HG03064 (cell line): ENCODE data around the gene HPSE2.
"Not testable (repeated sequence)": the region's sequence is repeated elsewhere in the genome, so short reads cannot be mapped to it uniquely, and the experiment has no call there.

ENCODE experiments used
- ATAC-seq: cut with Tn5 transposase; IDR thresholded peaks from one replicate; pipeline ENCODE4 v1.9.1; 2021; ENCODE audit warnings: low read depth; ENCODE audit not compliant: unreplicated experiment

The HPSE2 gene

DNA sequence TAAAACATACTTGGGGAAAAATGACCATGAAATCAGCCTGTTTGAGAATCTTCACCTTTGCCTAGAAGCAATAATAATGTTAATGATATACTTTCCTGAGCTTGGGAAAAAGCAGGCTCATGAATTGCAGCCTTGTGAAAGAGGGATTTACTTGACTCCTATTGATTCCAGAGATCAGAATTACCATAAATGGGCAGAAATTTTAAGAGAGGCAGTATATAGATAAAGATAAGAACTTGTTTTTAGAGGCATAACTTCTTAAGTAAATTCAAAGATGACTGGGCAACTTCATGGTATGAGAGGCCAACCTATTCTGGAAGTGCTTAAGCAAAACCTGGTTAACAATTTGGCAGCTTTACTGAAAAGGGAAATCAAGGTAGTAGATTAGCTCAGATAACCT lies 225.4 kb downstream of the HPSE2 start:
- ATAC-seq, result no peak

DNA sequence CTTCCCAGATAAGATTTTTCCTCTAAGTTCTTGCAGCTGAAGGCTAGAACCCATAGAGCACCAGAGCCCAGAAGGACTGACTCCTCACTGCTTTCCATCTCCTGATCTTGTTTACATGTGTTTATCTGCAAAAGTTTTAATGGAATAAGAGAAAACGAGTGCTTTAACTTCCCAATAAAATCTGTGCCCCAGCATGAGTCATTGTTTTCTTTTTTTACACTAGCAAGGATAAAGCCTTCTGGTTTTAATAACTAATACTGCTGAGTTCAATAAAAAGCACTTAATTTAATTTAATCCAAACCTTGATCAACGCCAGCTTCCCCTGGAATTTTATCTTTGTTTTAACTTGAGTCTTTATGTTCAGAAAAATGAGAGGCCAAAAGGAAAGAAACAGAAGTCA lies 227.6 kb downstream of the HPSE2 start:
- no peak for ATAC-seq

DNA sequence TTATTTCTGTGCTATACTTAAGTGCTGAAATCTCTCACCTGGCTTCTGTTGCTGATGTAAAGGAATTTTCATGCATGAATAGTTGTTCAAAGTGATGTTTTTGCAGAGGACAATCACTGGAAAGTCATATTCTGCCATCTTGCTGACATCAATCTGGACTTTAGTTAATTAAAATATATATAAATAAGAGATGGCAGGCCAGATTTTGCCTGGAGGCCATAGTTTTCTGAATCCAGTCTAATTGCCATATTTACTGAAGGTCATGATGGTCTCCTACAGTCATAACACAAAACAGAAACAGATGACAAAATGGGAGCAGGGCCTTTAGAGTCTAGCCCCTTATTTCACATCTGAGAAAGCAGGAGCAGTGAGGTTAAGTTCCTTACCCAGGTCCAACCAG lies 228.2 kb downstream of the HPSE2 start:
- no peak for ATAC-seq

DNA sequence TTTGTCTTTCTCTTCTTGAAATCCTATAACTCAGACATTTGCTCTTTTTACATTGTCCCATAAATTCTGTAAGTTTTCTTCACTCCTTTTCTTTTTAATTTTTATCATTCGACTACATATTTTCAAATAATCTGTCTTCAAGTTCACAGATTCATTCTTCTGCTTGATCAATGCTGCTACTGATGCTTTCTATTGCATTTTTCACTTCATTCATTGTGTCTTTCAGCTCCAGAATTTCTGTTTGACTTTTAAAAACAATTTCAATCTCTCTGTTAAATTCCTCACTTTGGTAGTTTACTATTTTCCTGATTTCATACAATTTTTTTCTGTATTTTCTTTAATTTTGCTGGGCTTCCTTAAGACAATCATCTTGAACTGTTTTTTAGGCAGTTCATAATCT lies 230.4 kb downstream of the HPSE2 start:
- ATAC-seq, result no peak

DNA sequence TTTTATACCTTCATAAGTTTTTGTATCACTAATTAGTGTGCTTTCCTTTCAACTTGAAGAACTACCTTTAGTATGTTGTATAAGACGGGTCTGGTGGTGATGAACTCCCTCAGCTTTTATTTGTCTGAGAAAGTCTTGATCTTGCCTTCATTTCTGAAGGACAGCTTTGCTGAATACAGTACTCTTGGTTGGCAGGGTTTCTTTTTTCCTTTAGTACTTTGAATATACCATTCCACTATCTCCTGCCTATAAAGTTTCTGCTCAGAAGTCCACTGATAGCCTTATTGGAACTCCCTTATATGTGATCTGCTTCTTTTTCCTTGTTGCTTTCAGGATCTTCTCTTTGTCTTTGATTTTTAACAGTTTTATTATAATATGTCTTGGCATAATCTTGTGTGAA lies 230.9 kb downstream of the HPSE2 start:
- ATAC-seq, result no peak

DNA sequence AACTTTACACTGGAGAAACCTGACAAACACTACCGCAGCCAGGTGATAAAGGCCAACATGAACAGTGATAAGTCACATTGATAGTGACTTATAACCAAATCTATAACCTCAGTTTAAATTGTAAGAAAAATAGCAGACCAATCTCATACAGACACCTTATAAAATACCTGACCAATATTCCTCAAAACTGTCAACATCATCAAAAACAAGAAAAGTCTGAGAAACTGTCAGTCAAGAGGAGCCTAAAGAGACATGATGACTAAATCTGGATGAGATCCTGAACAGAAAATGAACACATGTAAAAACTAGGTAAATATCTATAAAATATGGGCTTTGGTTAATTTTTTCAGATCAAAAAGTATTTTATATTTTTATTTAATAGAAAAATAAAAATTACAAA lies 233.3 kb downstream of the HPSE2 start:
- no peak for ATAC-seq

DNA sequence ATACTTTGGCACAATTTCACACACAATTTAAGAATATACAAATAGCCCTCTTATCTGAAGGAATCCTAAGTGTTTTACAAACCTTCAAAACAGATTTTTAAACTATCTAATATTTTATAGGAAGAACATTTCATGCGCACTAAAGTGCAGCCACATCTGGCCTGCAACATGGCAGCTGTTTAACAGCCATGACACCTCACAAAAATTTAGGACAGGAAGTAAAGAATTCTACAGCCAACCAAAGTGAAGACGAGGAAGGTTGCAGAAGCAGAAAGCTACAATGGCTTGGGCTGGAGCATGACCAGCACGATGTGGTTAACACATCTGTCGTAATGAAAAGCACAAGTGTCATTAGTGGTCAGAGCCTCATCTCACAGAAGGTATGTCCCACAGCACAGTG lies 238.1 kb downstream of the HPSE2 start:
- no peak for ATAC-seq

DNA sequence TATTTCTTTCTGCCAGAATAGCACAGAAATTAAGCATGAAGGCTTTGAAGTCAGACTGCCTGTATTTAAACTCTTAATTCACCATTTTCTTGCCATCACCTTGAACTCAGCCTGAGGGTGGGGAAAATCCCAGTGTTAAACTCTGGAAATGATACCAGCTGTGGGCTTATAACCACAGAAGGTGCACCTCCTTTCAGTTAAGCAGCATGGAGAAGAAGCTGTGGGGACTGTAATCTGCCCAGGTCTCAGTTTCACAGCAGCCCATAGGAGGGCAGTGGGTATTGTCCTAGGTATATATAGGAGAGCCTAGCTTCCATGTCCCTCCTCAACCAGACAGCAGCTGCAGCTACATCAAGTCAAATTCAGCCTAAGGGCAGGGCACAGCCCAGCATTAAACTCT lies 241.6 kb downstream of the HPSE2 start:
- ATAC-seq, result no peak

DNA sequence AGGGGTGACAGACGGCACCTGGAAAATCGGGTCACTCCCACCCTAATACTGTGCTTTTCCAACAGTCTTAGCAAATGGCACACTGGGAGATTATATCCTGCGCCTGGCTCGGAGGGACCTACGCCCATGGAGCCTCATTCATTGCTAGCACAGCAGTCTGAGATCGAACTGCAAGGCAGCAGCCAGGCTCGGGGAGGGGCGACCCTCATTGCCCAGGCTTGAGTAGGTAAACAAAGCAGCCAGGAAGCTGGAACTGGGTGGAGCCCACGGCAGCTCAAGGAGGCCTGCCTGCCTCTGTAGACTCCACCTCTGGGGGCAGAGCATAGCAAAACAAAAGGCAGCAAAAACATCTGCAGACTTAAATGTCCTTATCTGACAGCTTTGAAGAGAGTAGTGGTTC lies 251.9 kb downstream of the HPSE2 start:
- not testable (repeated sequence) for ATAC-seq

DNA sequence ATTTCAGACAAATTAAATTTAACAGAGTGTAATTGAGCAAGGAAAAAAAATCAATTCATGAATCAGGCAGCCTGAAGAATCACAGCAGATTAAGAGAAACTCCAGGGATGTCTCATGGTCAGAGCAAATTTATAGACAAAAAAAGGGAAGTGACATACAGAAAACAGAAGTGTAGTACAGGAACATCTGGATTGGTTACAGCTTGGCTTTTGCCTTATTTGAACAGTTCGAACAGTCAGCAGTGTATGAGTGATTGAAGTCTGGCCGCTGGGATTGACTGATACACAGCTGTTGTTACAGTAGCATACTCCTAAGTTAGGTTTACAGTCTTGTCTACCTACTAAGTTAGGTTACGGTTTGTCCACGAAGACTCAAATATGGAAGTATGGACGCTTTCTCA lies 255.3 kb downstream of the HPSE2 start:
- no peak for ATAC-seq

DNA sequence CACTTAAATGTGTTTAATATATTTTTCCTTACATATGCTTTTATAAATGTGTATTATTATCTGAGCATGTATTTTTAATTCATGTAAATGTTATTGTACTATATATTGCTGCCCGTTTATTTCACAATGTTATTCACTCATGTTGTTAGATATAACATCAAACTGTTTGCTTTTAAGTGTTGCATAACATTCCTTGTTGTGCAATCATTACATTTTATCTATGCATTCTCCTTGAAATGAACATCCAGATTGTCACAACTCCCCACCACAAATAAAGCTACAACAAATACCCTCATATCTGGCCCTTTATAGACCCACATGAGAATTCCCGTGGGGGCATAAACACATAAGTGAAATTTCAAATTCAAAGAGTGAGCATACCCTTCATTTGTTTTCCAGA lies 264.2 kb downstream of the HPSE2 start:
- no peak for ATAC-seq

DNA sequence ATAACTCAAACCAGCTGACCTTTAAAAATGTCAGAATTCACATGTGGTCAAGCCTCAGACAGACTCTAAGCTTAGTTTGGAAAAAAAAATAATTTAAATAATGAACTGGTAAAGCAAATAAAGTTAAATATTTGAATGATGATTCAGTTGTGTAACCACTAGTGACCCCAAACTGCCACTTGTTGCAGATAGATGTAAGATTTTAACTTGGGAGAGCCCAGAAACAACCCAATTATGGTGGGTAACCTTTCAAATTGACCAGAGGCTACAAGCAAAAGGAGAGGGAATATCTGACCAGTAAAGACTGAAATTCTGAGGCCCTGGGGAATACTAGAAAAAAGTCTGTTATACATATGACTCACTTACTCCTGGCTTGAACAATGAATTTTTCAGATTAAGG lies 268.1 kb downstream of the HPSE2 start:
- no peak for ATAC-seq

DNA sequence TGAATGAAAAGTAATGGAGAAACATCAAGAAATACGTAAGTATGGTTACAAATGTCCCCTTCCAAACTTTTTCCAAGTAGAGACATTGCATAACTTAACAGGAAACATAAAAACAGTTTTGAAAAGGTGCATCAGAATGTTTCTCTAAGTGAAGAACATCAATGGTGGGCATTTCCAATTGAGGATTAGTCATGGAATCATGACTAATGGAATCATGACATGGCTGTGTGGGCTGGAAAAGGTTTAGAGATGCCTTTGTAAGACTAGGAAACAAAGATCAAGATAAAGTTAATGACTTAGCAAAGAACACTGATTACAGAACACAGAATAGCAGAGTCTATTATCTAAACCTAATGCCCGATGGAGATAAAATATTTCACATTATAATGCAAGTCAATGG lies 272.0 kb downstream of the HPSE2 start:
- no peak for ATAC-seq

DNA sequence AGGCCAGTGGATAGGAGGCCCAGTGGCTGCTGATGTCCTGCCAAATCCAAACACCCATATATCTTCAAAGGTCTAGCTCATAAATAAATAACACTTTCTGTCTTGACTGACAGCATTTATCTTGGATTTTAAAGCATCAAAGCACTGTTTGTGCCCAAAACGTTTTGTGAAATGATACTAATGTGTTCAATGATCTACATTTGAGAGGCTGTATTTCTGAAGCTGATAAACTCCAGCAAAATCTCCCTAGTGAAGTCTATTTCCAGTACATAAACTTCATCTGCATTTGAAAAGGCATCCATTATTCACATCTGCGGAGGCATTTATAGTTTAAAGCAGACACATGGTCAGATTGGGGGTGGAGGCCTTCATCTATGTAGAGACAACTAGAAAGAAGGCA lies 276.3 kb downstream of the HPSE2 start:
- ATAC-seq, result no peak

DNA sequence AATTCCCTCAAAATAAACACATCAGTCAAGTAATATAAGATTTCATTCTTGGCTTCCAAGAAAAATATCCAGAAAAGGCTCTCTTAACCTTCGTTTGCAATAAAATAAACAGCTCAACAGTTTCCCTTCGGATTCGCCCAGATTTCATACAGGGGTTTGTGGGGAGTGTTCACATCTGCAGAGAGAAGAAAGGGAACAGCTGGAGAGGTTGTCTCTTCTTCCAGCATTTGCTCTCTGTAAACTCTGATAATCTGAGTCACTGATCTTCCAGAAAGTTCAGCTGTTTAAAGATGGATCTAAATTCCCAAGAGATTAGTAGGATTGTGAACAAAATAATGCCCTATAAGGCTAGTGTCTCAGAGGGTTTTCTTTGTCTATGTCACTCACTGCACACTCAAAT lies 277.9 kb downstream of the HPSE2 start:
- ATAC-seq, result no peak

DNA sequence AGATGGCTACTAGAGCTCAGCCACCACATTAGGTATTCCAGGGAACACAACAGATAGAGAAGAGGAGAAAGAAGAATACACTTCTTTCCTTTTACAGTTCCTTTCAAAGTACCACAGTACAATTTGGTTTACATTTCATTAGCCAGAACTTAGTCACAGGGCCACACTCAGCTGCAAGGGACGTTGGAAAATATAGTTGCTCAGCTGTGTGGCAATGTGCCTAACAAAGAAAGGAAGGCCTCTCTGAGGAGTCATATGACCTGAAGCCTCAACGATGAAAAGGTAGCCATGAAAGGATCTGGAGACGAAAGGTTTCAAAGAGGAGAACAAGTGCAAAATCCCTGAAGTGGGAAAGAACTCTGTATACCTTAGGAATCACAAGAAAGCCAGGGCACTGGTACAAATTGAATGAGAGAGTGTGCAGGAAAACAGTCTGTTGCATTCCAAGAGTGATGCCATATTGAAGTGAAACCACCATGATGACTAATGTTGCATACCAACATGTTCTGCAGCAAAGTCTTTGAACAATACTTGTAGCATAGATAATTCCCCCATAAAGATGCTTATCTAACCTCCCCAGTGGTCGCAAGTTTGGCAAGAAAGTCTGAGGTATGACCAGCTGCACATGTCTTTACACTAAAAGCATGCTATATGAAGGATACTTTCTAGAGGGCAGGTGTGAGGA lies 278.9 kb downstream of the HPSE2 start:
- no peak for ATAC-seq

DNA sequence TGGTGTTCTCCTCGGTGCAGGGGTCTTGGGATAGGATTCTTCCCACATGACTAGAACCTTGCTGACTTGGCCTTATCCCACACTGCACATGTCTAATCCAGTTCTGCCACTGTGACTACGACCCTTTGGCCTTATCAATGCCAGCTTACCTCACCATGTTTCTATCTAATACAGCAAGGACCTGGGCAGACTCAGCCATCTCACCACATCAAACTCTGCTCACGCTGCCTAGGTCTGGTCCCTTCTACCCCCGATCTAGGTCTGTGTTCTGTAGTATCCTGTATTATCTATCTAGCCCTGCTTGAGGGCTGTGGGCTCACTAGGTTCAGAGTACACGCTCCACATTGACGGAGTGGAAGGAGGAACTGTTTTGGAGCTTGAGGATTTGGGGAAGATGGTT lies 282.4 kb downstream of the HPSE2 start:
- no peak for ATAC-seq

DNA sequence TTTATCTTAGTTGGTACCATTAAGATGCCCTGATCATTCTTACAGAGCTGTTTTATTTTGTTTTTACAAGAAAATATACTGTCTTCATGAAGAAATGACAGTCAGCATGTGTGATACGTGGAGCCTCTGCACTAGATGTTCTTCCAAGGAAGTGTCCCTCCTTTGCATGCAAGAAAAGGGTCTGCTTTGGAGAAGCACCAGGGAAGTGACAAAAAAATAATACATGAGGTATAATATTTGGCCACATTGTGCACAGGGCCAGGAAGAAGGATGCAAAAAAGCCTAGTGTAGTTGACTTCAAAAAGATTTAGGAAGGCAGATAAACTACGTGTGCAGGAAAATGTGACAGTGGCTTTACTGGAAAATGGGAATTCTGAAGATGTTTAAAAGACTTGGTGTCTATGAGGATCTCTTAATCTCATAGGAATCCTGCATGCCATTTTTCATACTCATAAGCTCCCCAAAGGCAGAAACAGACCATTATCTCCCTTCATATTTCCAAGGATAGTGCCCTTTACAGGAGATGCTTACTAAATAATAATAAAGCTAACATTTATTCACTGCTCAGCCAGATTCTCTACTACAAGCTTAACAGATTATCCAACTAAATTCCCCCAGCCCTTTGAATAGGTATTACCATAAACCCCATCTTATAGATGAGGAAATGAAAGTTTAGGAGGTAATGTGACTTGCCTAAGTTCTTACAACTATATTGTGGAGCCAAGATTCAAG lies 284.2 kb downstream of the HPSE2 start:
- no peak for ATAC-seq

DNA sequence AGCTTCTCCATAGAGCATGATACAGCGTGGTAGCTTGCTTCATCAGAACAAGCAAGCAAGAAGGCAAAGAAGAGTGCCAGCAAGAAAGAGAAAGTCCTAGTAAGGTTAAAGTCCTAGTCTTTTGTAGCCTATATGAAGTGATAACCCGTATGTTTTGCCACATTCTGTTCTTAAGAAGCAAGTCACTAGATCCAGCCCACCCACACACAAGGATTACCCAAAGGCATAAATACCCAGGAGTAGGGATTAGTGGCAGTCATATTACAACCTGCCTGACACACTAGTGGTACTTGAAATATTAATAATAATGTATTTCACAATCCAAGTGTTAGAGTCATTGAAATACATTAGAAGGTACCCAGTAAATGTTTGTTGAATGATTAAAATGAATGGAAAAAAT lies 285.5 kb downstream of the HPSE2 start:
- no peak for ATAC-seq

DNA sequence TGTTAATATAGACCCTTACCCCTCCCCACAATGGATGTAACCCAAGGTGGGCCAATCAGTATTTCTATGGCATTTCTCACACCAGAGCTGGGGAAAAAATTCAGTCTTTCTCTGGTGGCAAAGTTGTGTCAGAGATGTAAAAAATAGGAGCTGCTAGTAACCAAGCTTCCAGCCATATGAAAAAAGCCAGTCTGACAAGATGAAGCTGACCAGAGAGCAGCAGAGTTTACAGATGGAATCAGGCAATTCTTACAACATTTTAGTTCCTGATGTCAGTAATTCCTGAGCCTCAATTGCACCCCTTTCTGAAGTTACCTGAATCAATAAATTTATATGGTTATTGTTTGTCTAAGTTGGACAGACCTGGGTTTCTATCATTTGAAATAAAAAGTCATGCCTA lies 286.3 kb downstream of the HPSE2 start:
- no peak for ATAC-seq

DNA sequence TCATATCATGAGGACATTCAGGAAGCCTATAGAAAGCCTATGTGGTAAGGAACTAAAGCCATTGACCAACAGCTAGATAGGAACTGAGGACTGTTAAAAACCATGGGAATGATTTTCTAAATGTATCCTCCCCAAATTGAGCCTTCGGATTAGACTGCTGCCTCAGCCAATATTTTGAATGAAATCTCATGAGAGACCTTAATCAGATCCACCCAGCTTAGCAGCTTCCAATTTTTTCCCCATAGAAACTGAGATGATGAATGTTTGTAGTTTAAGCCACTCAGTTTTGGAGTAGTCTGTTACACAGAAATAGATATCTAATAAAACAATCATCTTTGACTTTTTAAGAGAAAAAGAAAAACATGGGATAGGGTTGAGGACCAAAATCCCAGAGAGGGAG lies 292.0 kb downstream of the HPSE2 start:
- no peak for ATAC-seq

DNA sequence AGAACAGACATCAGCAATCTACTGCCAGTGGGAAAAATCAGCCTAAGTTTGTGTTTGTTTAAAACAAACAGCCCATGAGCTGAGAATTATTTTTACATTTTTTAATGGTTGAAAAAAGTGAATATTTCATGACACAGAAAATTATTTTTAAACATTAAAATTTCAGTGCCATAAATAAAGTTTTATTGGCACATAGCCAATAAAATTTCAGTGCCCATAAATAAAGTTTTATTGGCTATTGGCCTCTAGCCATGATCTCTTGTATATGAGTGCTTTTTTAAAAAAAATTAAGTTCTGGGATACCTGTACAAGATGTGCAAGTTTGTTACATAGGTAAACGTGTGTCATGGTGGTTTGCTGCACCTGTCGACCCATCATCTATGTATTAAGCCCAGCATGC lies 305.9 kb downstream of the HPSE2 start:
- ATAC-seq, result no peak

DNA sequence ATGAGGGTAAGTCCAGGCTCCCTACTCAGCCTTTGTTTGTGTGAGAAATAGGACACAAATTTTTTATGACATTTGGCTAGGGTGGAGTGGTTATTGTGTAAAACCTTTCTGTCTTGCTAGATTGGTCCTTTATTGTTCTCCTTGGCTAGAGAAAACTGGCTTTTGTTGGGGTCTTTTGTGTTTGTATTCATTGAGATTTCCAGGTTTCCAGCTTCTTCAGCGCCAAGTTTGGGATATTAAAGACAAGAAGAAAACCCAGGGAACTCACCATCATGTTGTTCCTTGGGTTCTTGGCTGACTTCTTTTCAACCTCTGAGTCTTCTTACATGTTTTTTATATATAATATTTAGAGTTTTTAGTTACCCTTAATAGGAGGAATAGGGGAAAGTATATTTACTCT lies 310.0 kb downstream of the HPSE2 start:
- no peak for ATAC-seq
